Kidney (tissue), 22 donors: Measurements from ENCODE around the gene GPATCH2L. TPM values are rescaled to one million over a fixed set of nuclear protein-coding genes. Genes with fewer than 3 reads are reported as not detected.

Experiments used
- DNase-seq, 5 donors: peaks; one replicate each; pipeline ENCODE4 v3.0.0-alpha.2; 2013 to 2020
- FAIRE-seq: peaks from 2 replicates; lab custom pipeline; 2012; peaks lifted over from hg19 to GRCh38; lab: Jason Lieb, UNC
- H3K27ac ChIP-seq, 2 donors: one replicate each; pipeline ENCODE4 v1.7.0; 2013; ENCODE audit warnings: low read depth in 2 of 2, low read length in 2 of 2, inconsistent platforms in 1 of 2
- H3K27me3 ChIP-seq: one replicate; pipeline ENCODE4 v1.7.1; 2013; ENCODE audit warnings: low read length, inconsistent platforms; ENCODE audit not compliant: control insufficient read depth, insufficient read depth
- H3K36me3 ChIP-seq, 3 donors: one replicate each; pipeline versions ENCODE4 v1.7.0 to v1.7.1; 2013; ENCODE audit warnings: low read length in 3 of 3, control low read depth in 1 of 3, inconsistent platforms in 1 of 3; ENCODE audit not compliant: insufficient read depth in 3 of 3, control insufficient read depth in 2 of 3
- H3K4me1 ChIP-seq, 3 donors: one replicate each; pipeline versions ENCODE4 v1.7.0 to v1.7.1; 2013; ENCODE audit warnings: low read length in 3 of 3, inconsistent platforms in 1 of 3, low read depth in 1 of 3; ENCODE audit not compliant: control insufficient read depth in 2 of 3, insufficient read depth in 2 of 3
- H3K4me3 ChIP-seq, 3 donors: one replicate each; pipeline versions ENCODE4 v1.7.0 to v1.8.1; 2013; ENCODE audit warnings: low read length in 3 of 3, control low read depth in 1 of 3, inconsistent platforms in 1 of 3
- H3K9ac ChIP-seq, 3 donors: one replicate each; pipeline versions ENCODE4 v1.7.0 to v1.7.1; 2013; ENCODE audit warnings: low read length in 3 of 3, control low read depth in 1 of 3, inconsistent platforms in 1 of 3
- H3K9me3 ChIP-seq, 3 donors: one replicate each; pipeline versions ENCODE4 v1.7.0 to v1.7.1; 2013; ENCODE audit warnings: low read length in 3 of 3, control low read depth in 1 of 3, inconsistent platforms in 1 of 3; ENCODE audit not compliant: control insufficient read depth in 2 of 3, insufficient read depth in 1 of 3
- CTCF ChIP-seq: IDR thresholded peaks from 3 replicates; pipeline ENCODE4 v1.5.1; 2012; ENCODE audit warnings: mild to moderate bottlenecking, moderate library complexity, borderline replicate concordance; ENCODE audit not compliant: insufficient read depth; ENCODE audit errors: extremely low read depth
- intact Hi-C: fragments of 100-400 bp; cut with DNase I; formaldehyde crosslinking; loops from one replicate; pipeline ENCODE4 v1.11.1; 2022
- long read RNA-seq, 10 donors: library from polyadenylated mRNA in 1 of 10; unstranded in 1 of 10; transcript quantifications; one replicate each; pipeline ENCODE4 v2.0.0 and lab custom pipeline, GENCODE V29; 2021 to 2026
- polyA plus RNA-seq: library from polyadenylated mRNA; stranded (reverse); fragments of 350-450 nt; fragmentation: Illumina TruSeq; extraction: RNeasy Lipid Tissue Mini Kit (QIAGEN cat#74804); gene quantifications from one replicate; pipeline ENCODE4 v1.2.3, GENCODE V29; 2014; ENCODE audit warnings: low read depth, low replicate concordance; ENCODE audit not compliant: insufficient read depth
- total RNA-seq: library from RNA; stranded (reverse); fragmentation: NEBNext Ultra II Directional; extraction: Animal tissue kit (Norgen Biotek cat#: 25700); gene quantifications from one replicate; pipeline ENCODE4 v1.2.1, GENCODE V29; 2021
- donor health status: control.
- donor health status: control.
- donor health status: control.
- donor health status: control.
- donor health status: control.
- donor health status: DM: yes; HTN: yes; CAD: no.
- donor health status: Normal renal cell carcinoma (clear cell type).

Gene GPATCH2L
- total RNA-seq (50.2 TPM), polyA plus RNA-seq (4.1 TPM)
- long read RNA-seq, donor 1, full-length matches to known transcripts, result 2 of 2 reads
- long read RNA-seq, donor 1, partial matches to known transcripts, result 0 of 2 reads
- long read RNA-seq, donor 1, other reads (novel, unspliced or antisense), result 0 of 2 reads
- long read RNA-seq, donor 2, full-length matches to known transcripts, result 3 of 3 reads
- long read RNA-seq, donor 2, partial matches to known transcripts, result 0 of 3 reads
- long read RNA-seq, donor 2, other reads (novel, unspliced or antisense), result 0 of 3 reads
- long read RNA-seq, donor 3, full-length matches to known transcripts, result 3 of 8 reads
- long read RNA-seq, donor 3, partial matches to known transcripts, result 5 of 8 reads
- long read RNA-seq, donor 3, other reads (novel, unspliced or antisense), result 0 of 8 reads
- long read RNA-seq, donor 4, full-length matches to known transcripts, result 4 of 4 reads
- long read RNA-seq, donor 4, partial matches to known transcripts, result 0 of 4 reads
- long read RNA-seq, donor 4, other reads (novel, unspliced or antisense), result 0 of 4 reads
- long read RNA-seq, donor 5, result 0 reads
- long read RNA-seq, donor 6, full-length matches to known transcripts, result 1 of 1 reads
- long read RNA-seq, donor 6, partial matches to known transcripts, result 0 of 1 reads
- long read RNA-seq, donor 6, other reads (novel, unspliced or antisense), result 0 of 1 reads
- long read RNA-seq, donor 7, full-length matches to known transcripts, result 2 of 10 reads
- long read RNA-seq, donor 7, partial matches to known transcripts, result 3 of 10 reads
- long read RNA-seq, donor 7, other reads (novel, unspliced or antisense), result 5 of 10 reads
- long read RNA-seq, donor 8, full-length matches to known transcripts, result 2 of 2 reads
- long read RNA-seq, donor 8, partial matches to known transcripts, result 0 of 2 reads
- long read RNA-seq, donor 8, other reads (novel, unspliced or antisense), result 0 of 2 reads
- long read RNA-seq, donor 9, full-length matches to known transcripts, result 1 of 1 reads
- long read RNA-seq, donor 9, partial matches to known transcripts, result 0 of 1 reads
- long read RNA-seq, donor 9, other reads (novel, unspliced or antisense), result 0 of 1 reads
- long read RNA-seq, donor 10, full-length matches to known transcripts, result 5 of 5 reads
- long read RNA-seq, donor 10, partial matches to known transcripts, result 0 of 5 reads
- long read RNA-seq, donor 10, other reads (novel, unspliced or antisense), result 0 of 5 reads

GRCh38 chr14:76151398-76152332, at the start of gene GPATCH2L:
TSS of gene GPATCH2L (plus strand) at chr14:76151922. CDS start at chr14:76154364, 2,442 bp downstream.
- FAIRE-seq (no peak), DNase-seq (peak; percentile 96 to 98 (median 97))
- peak within 1 kb of the TSS; percentile 86 to 93 (median 87) for H3K4me3 ChIP-seq
- TF ChIP-seq CTCF, result no peak
- intact Hi-C loops, result no loop called here
- H3K27ac ChIP-seq, result peak within 1 kb of the TSS; percentile 56 to 80
- no peaks in the 10 kb centered on the region for H3K9me3 ChIP-seq
- no peaks in the 10 kb centered on the region for H3K27me3 ChIP-seq
- H3K4me1 ChIP-seq, result peaks cover 7 to 29% (median 18%) of the 10 kb centered on the region in 3 donors
- peak within 1 kb of the TSS; percentile 84 to 92 (median 86) for H3K9ac ChIP-seq
- H3K36me3 ChIP-seq, result peaks cover 3 to 9% (median 6%) of the 10 kb centered on the region in 3 donors

- no peak for FAIRE-seq
- DNase-seq, result no peak
- H3K9ac ChIP-seq, result no peak overlapping the region
- intact Hi-C loops, result no loop called here
- TF ChIP-seq CTCF, result no peak
- H3K9me3 ChIP-seq, result no peaks in the 10 kb centered on the region
- no peak overlapping the region for H3K27ac ChIP-seq
- no peaks in the 10 kb centered on the region for H3K36me3 ChIP-seq
- no peaks in the 10 kb centered on the region for H3K27me3 ChIP-seq
- no peak overlapping the region for H3K4me3 ChIP-seq
- no peaks in the 10 kb centered on the region for H3K4me1 ChIP-seq
These were observed 46.8 kb upstream of the GPATCH2L start for GRCh38 chr14:76104802-76105355.

GRCh38 chr14:76106188-76106587, 45.5 kb upstream of the GPATCH2L start:
- Histone ChIP-seq H3K36me3 (no peaks in the 10 kb centered on the region), H3K9ac (no peak overlapping the region), H3K27me3 (no peaks in the 10 kb centered on the region), H3K4me3 (no peak overlapping the region), H3K27ac (no peak overlapping the region), H3K9me3 (no peaks in the 10 kb centered on the region), H3K4me1 (no peaks in the 10 kb centered on the region)
- DNase-seq, result no peak
- intact Hi-C loops, result no loop called here
- FAIRE-seq, result no peak
- TF ChIP-seq CTCF, result no peak
